ENCODE results near the gene RAD52.
"Not testable (repeated sequence)": the region's sequence is repeated elsewhere in the genome, so short reads cannot be mapped to it uniquely, and the experiment has no call there.

The RAD52 gene

GRCh38 chr12:967641-968040, 18.1 kb upstream of the RAD52 start:
- DNase-seq (ENCODE audit: low read depth): no peak

- no peak for DNase-seq (ENCODE audit: low read depth)
Measured at GRCh38 chr12:966724-967123, 17.2 kb upstream of the RAD52 start.

- no peak for DNase-seq (ENCODE audit: low read depth)
Measured at GRCh38 chr12:958588-959123, 9.2 kb upstream of the RAD52 start.

GRCh38 chr12:955939-956338, 6.4 kb upstream of the RAD52 start:
- DNase-seq (ENCODE audit: low read depth): no peak

- no peak for DNase-seq (ENCODE audit: low read depth)
Measured at GRCh38 chr12:954741-955140, 5.2 kb upstream of the RAD52 start.

GRCh38 chr12:953776-954175, 4.3 kb upstream of the RAD52 start:
- peak; percentile 28 for DNase-seq (ENCODE audit: low read depth)

- DNase-seq (ENCODE audit: low read depth): no peak
Measured at GRCh38 chr12:951176-951575, 1.7 kb upstream of the RAD52 start.

- no peak for DNase-seq (ENCODE audit: low read depth)
Measured at GRCh38 chr12:948238-948637, 1.3 kb downstream of the RAD52 start.

- no peak for DNase-seq (ENCODE audit: low read depth)
Measured at GRCh38 chr12:946631-947030, 2.9 kb downstream of the RAD52 start.

- DNase-seq (ENCODE audit: low read depth): no peak
Measured at GRCh38 chr12:946212-946611, 3.3 kb downstream of the RAD52 start.

GRCh38 chr12:944211-944610, 5.3 kb downstream of the RAD52 start:
- DNase-seq (ENCODE audit: low read depth): no peak

GRCh38 chr12:943051-943450, 6.4 kb downstream of the RAD52 start:
- DNase-seq (ENCODE audit: low read depth): no peak

GRCh38 chr12:938810-939209, 10.7 kb downstream of the RAD52 start:
- no peak for DNase-seq (ENCODE audit: low read depth)

- DNase-seq (ENCODE audit: low read depth): no peak
Measured at GRCh38 chr12:936377-937345, 12.8 kb downstream of the RAD52 start.

- DNase-seq (ENCODE audit: low read depth): not testable (repeated sequence)
Measured at GRCh38 chr12:935891-936290, 13.6 kb downstream of the RAD52 start.

GRCh38 chr12:931591-931990, 17.9 kb downstream of the RAD52 start:
- no peak for DNase-seq (ENCODE audit: low read depth)

- no peak for DNase-seq (ENCODE audit: low read depth)
Measured at GRCh38 chr12:931060-931459, 18.4 kb downstream of the RAD52 start.

- no peak for DNase-seq (ENCODE audit: low read depth)
Measured at GRCh38 chr12:926641-927040, 22.9 kb downstream of the RAD52 start.

GRCh38 chr12:922285-922684, 27.2 kb downstream of the RAD52 start:
- no peak for DNase-seq (ENCODE audit: low read depth)

GRCh38 chr12:920676-921075, 28.8 kb downstream of the RAD52 start:
- no peak for DNase-seq (ENCODE audit: low read depth)

- no peak for DNase-seq (ENCODE audit: low read depth)
Measured at GRCh38 chr12:916712-917445, 32.6 kb downstream of the RAD52 start.

GRCh38 chr12:916240-916639, 33.3 kb downstream of the RAD52 start:
- DNase-seq (ENCODE audit: low read depth): no peak

GRCh38 chr12:915090-915489, 34.4 kb downstream of the RAD52 start:
- DNase-seq (ENCODE audit: low read depth): no peak
